NB4 (cell line): ENCODE measurements around the gene SPHK2.

Source experiments
- TF ChIP-seq, protein P1 (sequence below): IDR thresholded peaks from one replicate; pipeline ENCODE4 v1.5.1; 2012; ENCODE audit warnings: low read depth, low read length
- TF ChIP-seq, protein P2 (sequence below): IDR thresholded peaks from 2 replicates; pipeline ENCODE4 v1.6.1; 2011; ENCODE audit warnings: low read depth, low read length

DNA sequence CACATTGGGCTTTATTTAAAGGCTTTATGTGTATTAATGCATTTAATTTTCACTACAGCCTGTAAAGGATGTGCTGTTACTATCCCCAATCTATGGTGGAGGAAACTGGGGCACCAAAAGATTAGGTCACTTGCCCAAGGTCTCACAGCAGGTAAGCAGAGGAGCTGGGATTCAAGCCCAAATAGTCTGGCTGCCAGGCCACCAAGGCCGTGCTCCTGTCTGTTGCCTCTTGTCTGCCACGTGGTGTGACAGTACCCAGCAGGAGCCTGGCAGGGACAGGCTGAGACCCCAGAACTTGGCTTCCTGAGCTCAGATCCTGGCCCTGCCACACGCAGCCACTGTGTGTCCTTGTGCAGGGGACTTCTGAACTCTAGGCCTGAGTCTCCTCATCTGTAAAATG is 49.0 kb downstream of the SPHK2 start:
- TF ChIP-seq, protein P1, sequence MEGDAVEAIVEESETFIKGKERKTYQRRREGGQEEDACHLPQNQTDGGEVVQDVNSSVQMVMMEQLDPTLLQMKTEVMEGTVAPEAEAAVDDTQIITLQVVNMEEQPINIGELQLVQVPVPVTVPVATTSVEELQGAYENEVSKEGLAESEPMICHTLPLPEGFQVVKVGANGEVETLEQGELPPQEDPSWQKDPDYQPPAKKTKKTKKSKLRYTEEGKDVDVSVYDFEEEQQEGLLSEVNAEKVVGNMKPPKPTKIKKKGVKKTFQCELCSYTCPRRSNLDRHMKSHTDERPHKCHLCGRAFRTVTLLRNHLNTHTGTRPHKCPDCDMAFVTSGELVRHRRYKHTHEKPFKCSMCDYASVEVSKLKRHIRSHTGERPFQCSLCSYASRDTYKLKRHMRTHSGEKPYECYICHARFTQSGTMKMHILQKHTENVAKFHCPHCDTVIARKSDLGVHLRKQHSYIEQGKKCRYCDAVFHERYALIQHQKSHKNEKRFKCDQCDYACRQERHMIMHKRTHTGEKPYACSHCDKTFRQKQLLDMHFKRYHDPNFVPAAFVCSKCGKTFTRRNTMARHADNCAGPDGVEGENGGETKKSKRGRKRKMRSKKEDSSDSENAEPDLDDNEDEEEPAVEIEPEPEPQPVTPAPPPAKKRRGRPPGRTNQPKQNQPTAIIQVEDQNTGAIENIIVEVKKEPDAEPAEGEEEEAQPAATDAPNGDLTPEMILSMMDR = no peak
- TF ChIP-seq, protein P2, sequence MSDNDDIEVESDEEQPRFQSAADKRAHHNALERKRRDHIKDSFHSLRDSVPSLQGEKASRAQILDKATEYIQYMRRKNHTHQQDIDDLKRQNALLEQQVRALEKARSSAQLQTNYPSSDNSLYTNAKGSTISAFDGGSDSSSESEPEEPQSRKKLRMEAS = 0 out of 2 replicates have a peak, but pooled peaks have one; percentile 10
